Right kidney (tissue), 1 donor: Measurements from ENCODE around the gene SLC22A23.

Source experiments
- DNase-seq: peaks from one replicate; pipeline ENCODE4 v3.0.0-alpha.2; 2016

The SLC22A23 gene

GRCh38 chr6:3370361-3371221 is 86.3 kb downstream of the SLC22A23 start:
- no peak for DNase-seq

GRCh38 chr6:3369985-3370360 is 86.9 kb downstream of the SLC22A23 start:
- DNase-seq = no peak

GRCh38 chr6:3368685-3369084 is 88.2 kb downstream of the SLC22A23 start:
- DNase-seq = no peak

- no peak for DNase-seq
Observed at GRCh38 chr6:3367630-3368029, 89.2 kb downstream of the SLC22A23 start.

GRCh38 chr6:3366596-3367413 is 90.0 kb downstream of the SLC22A23 start:
- DNase-seq = no peak

- no peak for DNase-seq
Observed at GRCh38 chr6:3364391-3364790, 92.5 kb downstream of the SLC22A23 start.

- DNase-seq = no peak
Observed at GRCh38 chr6:3363296-3364025, 93.4 kb downstream of the SLC22A23 start.

- no peak for DNase-seq
Observed at GRCh38 chr6:3361312-3362037, 95.4 kb downstream of the SLC22A23 start.

- DNase-seq = no peak
Observed at GRCh38 chr6:3360727-3361045, 96.2 kb downstream of the SLC22A23 start.

- DNase-seq = no peak
Observed at GRCh38 chr6:3359973-3360726, 96.7 kb downstream of the SLC22A23 start.

GRCh38 chr6:3359101-3359752 is 97.6 kb downstream of the SLC22A23 start:
- no peak for DNase-seq

GRCh38 chr6:3358413-3359100 is 98.3 kb downstream of the SLC22A23 start:
- DNase-seq = no peak

- no peak for DNase-seq
Observed at GRCh38 chr6:3357678-3358077, 99.2 kb downstream of the SLC22A23 start.

- no peak for DNase-seq
Observed at GRCh38 chr6:3356824-3357420, 99.9 kb downstream of the SLC22A23 start.

- DNase-seq = peak; percentile 69
Observed at GRCh38 chr6:3356056-3356823, 100.6 kb downstream of the SLC22A23 start.

GRCh38 chr6:3355358-3356055 is 101.3 kb downstream of the SLC22A23 start:
- DNase-seq = peak; percentile 57

- DNase-seq = no peak
Observed at GRCh38 chr6:3355011-3355357, 101.9 kb downstream of the SLC22A23 start.

GRCh38 chr6:3353939-3354338 is 102.9 kb downstream of the SLC22A23 start:
- no peak for DNase-seq
